Activated effector memory CD4-positive, alpha-beta T cell treated with anti-CD3 and anti-CD28 coated beads, Interleukin-2, amount 50 U/mL, for 16 hours (primary cell): ENCODE measurements around the gene NDUFAF8.
"Not testable (repeated sequence)": the region's sequence is repeated elsewhere in the genome, so short reads cannot be mapped to it uniquely, and the experiment has no call there.

Experiments used
- DNase-seq: peaks from one replicate; pipeline ENCODE4 v3.0.0-alpha.2; 2020

NDUFAF8 gene

GRCh38 chr17:81223762-81224130, 15.4 kb upstream of the NDUFAF8 start:
- no peak for DNase-seq

GRCh38 chr17:81227630-81228029, 11.5 kb upstream of the NDUFAF8 start:
- DNase-seq, result not testable (repeated sequence)

- DNase-seq, result no peak
Observed at GRCh38 chr17:81228420-81228819, 10.7 kb upstream of the NDUFAF8 start.

GRCh38 chr17:81228834-81229665, 10.1 kb upstream of the NDUFAF8 start:
- DNase-seq, result no peak

- DNase-seq, result no peak
Observed at GRCh38 chr17:81229666-81229920, 9.5 kb upstream of the NDUFAF8 start.

GRCh38 chr17:81230043-81230820, 8.9 kb upstream of the NDUFAF8 start:
- no peak for DNase-seq

GRCh38 chr17:81231121-81231645, 7.9 kb upstream of the NDUFAF8 start:
- DNase-seq, result no peak

- DNase-seq, result no peak
Observed at GRCh38 chr17:81231766-81232581, 7.1 kb upstream of the NDUFAF8 start.

GRCh38 chr17:81232616-81233241, 6.4 kb upstream of the NDUFAF8 start:
- DNase-seq, result no peak

- DNase-seq, result no peak
Observed at GRCh38 chr17:81233316-81233715, 5.8 kb upstream of the NDUFAF8 start.

GRCh38 chr17:81233811-81234505, 5.2 kb upstream of the NDUFAF8 start:
- DNase-seq, result no peak

- no peak for DNase-seq
Observed at GRCh38 chr17:81234506-81234855, 4.6 kb upstream of the NDUFAF8 start.

- DNase-seq, result no peak
Observed at GRCh38 chr17:81234940-81235821, 3.9 kb upstream of the NDUFAF8 start.

GRCh38 chr17:81235822-81236740, 3.0 kb upstream of the NDUFAF8 start:
- no peak for DNase-seq

- no peak for DNase-seq
Observed at GRCh38 chr17:81236784-81237183, 2.3 kb upstream of the NDUFAF8 start.

GRCh38 chr17:81237591-81238489, 1.3 kb upstream of the NDUFAF8 start:
- DNase-seq, result no peak

GRCh38 chr17:81238490-81238814, 666 bp upstream of the NDUFAF8 start:
- no peak for DNase-seq

- peak; percentile 83 for DNase-seq
Observed at GRCh38 chr17:81239714-81240555, 817 bp downstream of the NDUFAF8 start.
